ENCODE data around the gene SEMA4G.

The SEMA4G gene

GRCh38 chr10:101018600-101019439, 49.5 kb downstream of the SEMA4G start:
- H3K27ac ChIP-seq (ENCODE audit: extremely low read depth, low read depth, low read length), result no peak overlapping the region
- no peak for TF ChIP-seq OVOL3 (tag by site-specific recombination; IDR thresholded peaks at IDR 0.05)
- no peak for TF ChIP-seq ZNF16 (tag by site-specific recombination; IDR thresholded peaks at IDR 0.05; ENCODE audit: low read depth)
- TF ChIP-seq, protein P1, sequence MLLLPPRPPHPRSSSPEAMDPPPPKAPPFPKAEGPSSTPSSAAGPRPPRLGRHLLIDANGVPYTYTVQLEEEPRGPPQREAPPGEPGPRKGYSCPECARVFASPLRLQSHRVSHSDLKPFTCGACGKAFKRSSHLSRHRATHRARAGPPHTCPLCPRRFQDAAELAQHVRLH (tag by site-specific recombination; IDR thresholded peaks at IDR 0.05), result no peak
- TF ChIP-seq WT1 (tag by site-specific recombination; IDR thresholded peaks at IDR 0.05), result no peak
- TF ChIP-seq ZNF529 (tag by site-specific recombination; IDR thresholded peaks at IDR 0.05; ENCODE audit: insufficient replicate concordance), result no peak
- TF ChIP-seq ZNF560 (tag by site-specific recombination; IDR thresholded peaks at IDR 0.05; ENCODE audit: borderline replicate concordance), result no peak
- no peak for TF ChIP-seq ZNF18 (tag by site-specific recombination; IDR thresholded peaks at IDR 0.05)
- TF ChIP-seq ZNF48 (tag by site-specific recombination; IDR thresholded peaks at IDR 0.05), result no peak
- TF ChIP-seq ZNF366 (tag by site-specific recombination; conservative IDR thresholded peaks at IDR 0.05), result no peak
- peak; percentile 51; the same call in 1 of the 2 replicates for TF ChIP-seq ZNF24 (tag by site-specific recombination; IDR thresholded peaks at IDR 0.05)
- TF ChIP-seq, protein P2, sequence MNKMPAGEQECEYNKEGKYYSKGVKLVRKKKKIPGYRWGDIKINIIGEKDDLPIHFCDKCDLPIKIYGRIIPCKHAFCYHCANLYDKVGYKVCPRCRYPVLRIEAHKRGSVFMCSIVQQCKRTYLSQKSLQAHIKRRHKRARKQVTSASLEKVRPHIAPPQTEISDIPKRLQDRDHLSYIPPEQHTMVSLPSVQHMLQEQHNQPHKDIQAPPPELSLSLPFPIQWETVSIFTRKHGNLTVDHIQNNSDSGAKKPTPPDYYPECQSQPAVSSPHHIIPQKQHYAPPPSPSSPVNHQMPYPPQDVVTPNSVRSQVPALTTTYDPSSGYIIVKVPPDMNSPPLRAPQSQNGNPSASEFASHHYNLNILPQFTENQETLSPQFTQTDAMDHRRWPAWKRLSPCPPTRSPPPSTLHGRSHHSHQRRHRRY (tag by site-specific recombination; IDR thresholded peaks at IDR 0.05), result no peak
- TF ChIP-seq ZNF501 (tag by site-specific recombination; IDR thresholded peaks at IDR 0.05), result peak; percentile 87; the same call in 1 of the 2 replicates
- TF ChIP-seq, protein P3, sequence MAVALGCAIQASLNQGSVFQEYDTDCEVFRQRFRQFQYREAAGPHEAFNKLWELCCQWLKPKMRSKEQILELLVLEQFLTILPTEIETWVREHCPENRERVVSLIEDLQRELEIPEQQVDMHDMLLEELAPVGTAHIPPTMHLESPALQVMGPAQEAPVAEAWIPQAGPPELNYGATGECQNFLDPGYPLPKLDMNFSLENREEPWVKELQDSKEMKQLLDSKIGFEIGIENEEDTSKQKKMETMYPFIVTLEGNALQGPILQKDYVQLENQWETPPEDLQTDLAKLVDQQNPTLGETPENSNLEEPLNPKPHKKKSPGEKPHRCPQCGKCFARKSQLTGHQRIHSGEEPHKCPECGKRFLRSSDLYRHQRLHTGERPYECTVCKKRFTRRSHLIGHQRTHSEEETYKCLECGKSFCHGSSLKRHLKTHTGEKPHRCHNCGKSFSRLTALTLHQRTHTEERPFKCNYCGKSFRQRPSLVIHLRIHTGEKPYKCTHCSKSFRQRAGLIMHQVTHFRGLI (tag by site-specific recombination; IDR thresholded peaks at IDR 0.05), result no peak
- TF ChIP-seq ZNF792 (tag by site-specific recombination; IDR thresholded peaks at IDR 0.05), result no peak
- TF ChIP-seq ZNF37A (tag by site-specific recombination; IDR thresholded peaks at IDR 0.05), result no peak
- no peak for TF ChIP-seq ZNF114 (tag by site-specific recombination; IDR thresholded peaks at IDR 0.05)
- TF ChIP-seq, protein P4, sequence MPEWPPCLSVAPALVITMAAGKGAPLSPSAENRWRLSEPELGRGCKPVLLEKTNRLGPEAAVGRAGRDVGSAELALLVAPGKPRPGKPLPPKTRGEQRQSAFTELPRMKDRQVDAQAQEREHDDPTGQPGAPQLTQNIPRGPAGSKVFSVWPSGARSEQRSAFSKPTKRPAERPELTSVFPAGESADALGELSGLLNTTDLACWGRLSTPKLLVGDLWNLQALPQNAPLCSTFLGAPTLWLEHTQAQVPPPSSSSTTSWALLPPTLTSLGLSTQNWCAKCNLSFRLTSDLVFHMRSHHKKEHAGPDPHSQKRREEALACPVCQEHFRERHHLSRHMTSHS (tag by site-specific recombination; IDR thresholded peaks at IDR 0.05), result no peak
- TF ChIP-seq ZNF768 (tag by site-specific recombination; IDR thresholded peaks at IDR 0.05), result no peak
- TF ChIP-seq PRDM1 (tag by site-specific recombination; IDR thresholded peaks at IDR 0.05), result no peak
- no peak for TF ChIP-seq ZNF664 (tag by site-specific recombination; IDR thresholded peaks at IDR 0.05)
- TF ChIP-seq, protein P5, sequence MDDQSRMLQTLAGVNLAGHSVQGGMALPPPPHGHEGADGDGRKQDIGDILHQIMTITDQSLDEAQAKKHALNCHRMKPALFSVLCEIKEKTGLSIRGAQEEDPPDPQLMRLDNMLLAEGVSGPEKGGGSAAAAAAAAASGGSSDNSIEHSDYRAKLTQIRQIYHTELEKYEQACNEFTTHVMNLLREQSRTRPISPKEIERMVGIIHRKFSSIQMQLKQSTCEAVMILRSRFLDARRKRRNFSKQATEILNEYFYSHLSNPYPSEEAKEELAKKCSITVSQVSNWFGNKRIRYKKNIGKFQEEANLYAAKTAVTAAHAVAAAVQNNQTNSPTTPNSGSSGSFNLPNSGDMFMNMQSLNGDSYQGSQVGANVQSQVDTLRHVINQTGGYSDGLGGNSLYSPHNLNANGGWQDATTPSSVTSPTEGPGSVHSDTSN (CRISPR knock-in tag; IDR thresholded peaks at IDR 0.05), result no peak
- peak; percentile 63 for TF ChIP-seq SP7 (tag by site-specific recombination; IDR thresholded peaks at IDR 0.05)
- no peak for TF ChIP-seq ZNF473 (tag by site-specific recombination; IDR thresholded peaks at IDR 0.05)
- TF ChIP-seq ZNF10 (tag by site-specific recombination; IDR thresholded peaks at IDR 0.05), result 0 out of 2 replicates have a peak, but pooled peaks have one; percentile 16
- no peak for TF ChIP-seq ZNF510 (tag by site-specific recombination; IDR thresholded peaks at IDR 0.05; ENCODE audit: insufficient replicate concordance)
- TF ChIP-seq ZNF624 (tag by site-specific recombination; IDR thresholded peaks at IDR 0.05), result no peak
- TF ChIP-seq ZNF223 (tag by site-specific recombination; IDR thresholded peaks at IDR 0.05), result no peak
- no peak for TF ChIP-seq ZNF132 (tag by site-specific recombination; IDR thresholded peaks at IDR 0.05; ENCODE audit: borderline replicate concordance)
- no peak for TF ChIP-seq ZEB2 (tag by site-specific recombination; IDR thresholded peaks at IDR 0.05)
- TF ChIP-seq ZNF791 (tag by site-specific recombination; IDR thresholded peaks at IDR 0.05), result no peak
- no peak for TF ChIP-seq ZNF335 (tag by site-specific recombination; conservative IDR thresholded peaks at IDR 0.05)
- no peak for TF ChIP-seq ZNF701 (tag by site-specific recombination; IDR thresholded peaks at IDR 0.05)
- TF ChIP-seq HOXC10 (CRISPR knock-in tag; IDR thresholded peaks at IDR 0.05), result no peak

More at GRCh38 chr10:101018600-101019439, 49.5 kb downstream of the SEMA4G start:
- ChIA-PET CTCF (interaction anchor here (0.5 to 7.2 kb wide), 32 partner anchors 11 to 1623 kb away, joined by 3 to 274 read pairs (median 5); partner anchors contain the start of genes KAZALD1, LZTS2, MRPL43 and PDZD7), POLR2A (interaction anchor here (0.7 to 1.7 kb wide), 4 partner anchors 13 to 73 kb away, joined by 3 to 9 read pairs (median 4); partner anchors contain the start of genes PDZD7 and SFXN3)
- Histone ChIP-seq H3K4me3 (ENCODE audit: low read depth, low read length) (no peak overlapping the region), H3K9me3 (ENCODE audit: control insufficient read depth, insufficient read depth, low read depth, low read length) (no peaks in the 10 kb centered on the region), H3K36me3 (ENCODE audit: control insufficient read depth in 2 of 2, insufficient read depth in 1 of 2, low read length in 2 of 2) (no peaks in the 10 kb centered on the region), H3K4me1 (ENCODE audit: control insufficient read depth, insufficient read depth, low read length) (no peaks in the 10 kb centered on the region; the same call in 1 of the 2 replicates)

Data from HEK293 (cell line).